ENCODE measurements around the gene TAL1.

TAL1 gene

DNA sequence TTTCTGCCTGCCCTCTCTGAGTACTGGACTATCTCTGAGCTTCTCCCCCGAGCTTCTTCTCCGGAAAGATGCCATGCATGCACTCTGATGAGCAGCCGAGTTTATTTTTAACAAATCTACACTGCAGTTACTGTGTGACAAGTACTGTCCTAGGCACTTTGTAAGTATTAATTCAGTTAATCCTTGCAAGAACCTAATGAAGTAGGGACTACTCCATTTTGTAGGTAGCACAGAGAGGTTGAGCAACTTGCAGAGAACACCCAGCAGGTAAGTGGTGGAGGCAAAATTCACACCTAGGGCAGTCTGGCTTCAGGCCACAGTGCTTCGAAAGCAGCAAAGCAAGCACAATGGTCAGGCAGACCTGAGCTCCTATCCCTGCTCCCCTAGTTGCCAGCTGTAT lies 3.8 kb upstream of the TAL1 start:
- no peaks in the 10 kb centered on the region for H3K27me3 ChIP-seq (ENCODE audit: insufficient read depth, low read length, poor library complexity, severe bottlenecking)
- H3K4me1 ChIP-seq (ENCODE audit: insufficient read depth, low read length, poor library complexity, severe bottlenecking) = no peaks in the 10 kb centered on the region
- no peaks in the 10 kb centered on the region for H3K36me3 ChIP-seq (ENCODE audit: insufficient read depth, low read length)
- H3K4me3 ChIP-seq (ENCODE audit: low read length, poor library complexity, severe bottlenecking) = no peak overlapping the region
- H3F3A ChIP-seq (ENCODE audit: low read depth) = no peaks in the 10 kb centered on the region
- no peaks in the 10 kb centered on the region for H3K9me2 ChIP-seq (replicated peaks; ENCODE audit: low read depth, low read length)
- no peaks in the 10 kb centered on the region for H3K9me3 ChIP-seq (ENCODE audit: insufficient read depth, low read depth, low read length)
- H3K9ac ChIP-seq (ENCODE audit: low read depth, low read length, poor library complexity, severe bottlenecking) = no peak overlapping the region
- H3K79me2 ChIP-seq (ENCODE audit: insufficient read depth, low read length) = no peaks in the 10 kb centered on the region
- H3K4me2 ChIP-seq (ENCODE audit: low read depth, low read length, poor library complexity, severe bottlenecking) = no peak overlapping the region
- TF ChIP-seq, protein P1, sequence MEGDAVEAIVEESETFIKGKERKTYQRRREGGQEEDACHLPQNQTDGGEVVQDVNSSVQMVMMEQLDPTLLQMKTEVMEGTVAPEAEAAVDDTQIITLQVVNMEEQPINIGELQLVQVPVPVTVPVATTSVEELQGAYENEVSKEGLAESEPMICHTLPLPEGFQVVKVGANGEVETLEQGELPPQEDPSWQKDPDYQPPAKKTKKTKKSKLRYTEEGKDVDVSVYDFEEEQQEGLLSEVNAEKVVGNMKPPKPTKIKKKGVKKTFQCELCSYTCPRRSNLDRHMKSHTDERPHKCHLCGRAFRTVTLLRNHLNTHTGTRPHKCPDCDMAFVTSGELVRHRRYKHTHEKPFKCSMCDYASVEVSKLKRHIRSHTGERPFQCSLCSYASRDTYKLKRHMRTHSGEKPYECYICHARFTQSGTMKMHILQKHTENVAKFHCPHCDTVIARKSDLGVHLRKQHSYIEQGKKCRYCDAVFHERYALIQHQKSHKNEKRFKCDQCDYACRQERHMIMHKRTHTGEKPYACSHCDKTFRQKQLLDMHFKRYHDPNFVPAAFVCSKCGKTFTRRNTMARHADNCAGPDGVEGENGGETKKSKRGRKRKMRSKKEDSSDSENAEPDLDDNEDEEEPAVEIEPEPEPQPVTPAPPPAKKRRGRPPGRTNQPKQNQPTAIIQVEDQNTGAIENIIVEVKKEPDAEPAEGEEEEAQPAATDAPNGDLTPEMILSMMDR (conservative IDR thresholded peaks at IDR 0.05; ENCODE audit: low read length) = no peak
- no peak for TF ChIP-seq EZH2phosphoT487 (IDR thresholded peaks at IDR 0.05; ENCODE audit: borderline replicate concordance)
- H4K20me1 ChIP-seq (ENCODE audit: insufficient read depth, low read length, poor library complexity, severe bottlenecking) = no peaks in the 10 kb centered on the region
- no peak overlapping the region for H2AFZ ChIP-seq (ENCODE audit: low read length)

DNA sequence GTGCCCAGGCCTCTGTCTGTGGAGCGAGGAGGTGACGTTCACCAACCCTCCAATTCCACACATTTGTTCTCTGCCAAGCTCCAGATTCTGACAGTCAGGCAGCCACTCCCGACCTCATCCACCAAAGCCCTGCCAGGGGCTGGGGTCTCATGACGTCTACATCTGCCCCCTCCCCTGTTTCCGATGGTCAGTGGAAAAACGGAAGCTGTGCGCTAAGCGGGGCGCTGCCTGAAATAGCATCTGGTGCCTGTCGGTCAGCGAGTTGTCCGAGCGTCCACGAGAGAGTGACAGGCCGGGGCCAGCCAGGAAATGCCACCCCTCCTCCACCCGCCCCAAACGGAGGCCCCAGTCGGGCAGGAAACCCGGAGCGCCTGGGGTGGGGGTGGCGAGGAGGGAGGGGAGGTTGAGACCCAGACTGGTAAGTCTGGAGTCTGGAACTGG lies 3.2 kb upstream of the TAL1 start:
- no peaks in the 10 kb centered on the region for H3K9me3 ChIP-seq (ENCODE audit: insufficient read depth, low read depth, low read length)
- no peak overlapping the region for H3K4me2 ChIP-seq (ENCODE audit: low read depth, low read length, poor library complexity, severe bottlenecking)
- H3K9ac ChIP-seq (ENCODE audit: low read depth, low read length, poor library complexity, severe bottlenecking) = no peak overlapping the region
- H3K9me2 ChIP-seq (replicated peaks; ENCODE audit: low read depth, low read length) = no peaks in the 10 kb centered on the region
- no peak overlapping the region for H3K4me3 ChIP-seq (ENCODE audit: low read length, poor library complexity, severe bottlenecking)
- H3K79me2 ChIP-seq (ENCODE audit: insufficient read depth, low read length) = no peaks in the 10 kb centered on the region
- TF ChIP-seq EZH2phosphoT487 (IDR thresholded peaks at IDR 0.05; ENCODE audit: borderline replicate concordance) = no peak
- TF ChIP-seq, protein P1 (conservative IDR thresholded peaks at IDR 0.05; ENCODE audit: low read length) = no peak
- H3K36me3 ChIP-seq (ENCODE audit: insufficient read depth, low read length) = no peaks in the 10 kb centered on the region
- no peaks in the 10 kb centered on the region for H3K4me1 ChIP-seq (ENCODE audit: insufficient read depth, low read length, poor library complexity, severe bottlenecking)
- no peak overlapping the region for H2AFZ ChIP-seq (ENCODE audit: low read length)
- no peaks in the 10 kb centered on the region for H4K20me1 ChIP-seq (ENCODE audit: insufficient read depth, low read length, poor library complexity, severe bottlenecking)
- H3K27me3 ChIP-seq (ENCODE audit: insufficient read depth, low read length, poor library complexity, severe bottlenecking) = no peaks in the 10 kb centered on the region
- no peaks in the 10 kb centered on the region for H3F3A ChIP-seq (ENCODE audit: low read depth)

DNA sequence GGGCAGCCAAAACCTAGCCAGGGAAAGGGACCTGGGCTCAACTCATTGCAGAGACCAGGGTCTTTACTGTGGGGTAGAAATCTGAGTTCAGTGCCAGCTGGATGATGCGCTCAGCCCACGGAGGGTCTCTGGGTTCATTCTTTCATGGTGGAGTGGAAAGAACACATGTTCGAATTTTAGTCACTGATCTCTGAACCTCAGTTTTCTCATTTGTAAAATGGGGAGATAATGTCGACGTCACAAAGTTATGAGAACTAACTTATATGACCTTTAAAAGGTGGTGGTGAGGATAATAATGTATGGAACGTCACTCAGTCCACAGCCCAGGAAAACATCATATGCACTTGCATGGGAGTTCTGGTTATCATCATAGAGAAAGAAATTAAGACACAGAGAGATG lies 1.2 kb upstream of the TAL1 start:
- Histone ChIP-seq H3K4me1 (ENCODE audit: insufficient read depth, low read length, poor library complexity, severe bottlenecking) (no peaks in the 10 kb centered on the region), H3K79me2 (ENCODE audit: insufficient read depth, low read length) (no peaks in the 10 kb centered on the region), H3K9me3 (ENCODE audit: insufficient read depth, low read depth, low read length) (no peaks in the 10 kb centered on the region), H3K27me3 (ENCODE audit: insufficient read depth, low read length, poor library complexity, severe bottlenecking) (no peaks in the 10 kb centered on the region), H3K4me3 (ENCODE audit: low read length, poor library complexity, severe bottlenecking) (no peak overlapping the region), H3K4me2 (ENCODE audit: low read depth, low read length, poor library complexity, severe bottlenecking) (no peak overlapping the region), H4K20me1 (ENCODE audit: insufficient read depth, low read length, poor library complexity, severe bottlenecking) (no peaks in the 10 kb centered on the region), H3F3A (ENCODE audit: low read depth) (no peaks in the 10 kb centered on the region), H2AFZ (ENCODE audit: low read length) (no peak overlapping the region), H3K9me2 (replicated peaks; ENCODE audit: low read depth, low read length) (no peaks in the 10 kb centered on the region), H3K36me3 (ENCODE audit: insufficient read depth, low read length) (no peaks in the 10 kb centered on the region), H3K9ac (ENCODE audit: low read depth, low read length, poor library complexity, severe bottlenecking) (no peak overlapping the region)
- TF ChIP-seq, protein P1 (conservative IDR thresholded peaks at IDR 0.05; ENCODE audit: low read length) = no peak
- TF ChIP-seq EZH2phosphoT487 (IDR thresholded peaks at IDR 0.05; ENCODE audit: borderline replicate concordance) = no peak
